ENCODE measurements around the gene CIAO3.

- TF ChIP-seq EZH2phosphoT487 (IDR thresholded peaks at IDR 0.05; ENCODE audit: low read length): no peak
- no peak for TF ChIP-seq CTCF (IDR thresholded peaks at IDR 0.05; ENCODE audit: low read length)
These were observed 3.8 kb downstream of the CIAO3 start for GRCh38 chr16:736936-737481.

Measured in MM.1S (cell line).